Activated T-helper 1 cell treated with anti-CD3 and anti-CD28 coated beads, Interleukin-2, amount 50 U/mL, for 16 hours (primary cell): ENCODE data around the gene ELMO1.

Experiments used
- DNase-seq, 2 donors: peaks; one replicate each; pipeline ENCODE4 v3.0.0-alpha.2; 2020; ENCODE audit warnings: low read depth in 1 of 2, low spot score in 1 of 2

ELMO1 gene

GRCh38 chr7:37475646-37476045 is 27.0 kb upstream of the ELMO1 start:
- DNase-seq = no peak

- no peak for DNase-seq
Measured at GRCh38 chr7:37471619-37472018, 23.0 kb upstream of the ELMO1 start.

DNA sequence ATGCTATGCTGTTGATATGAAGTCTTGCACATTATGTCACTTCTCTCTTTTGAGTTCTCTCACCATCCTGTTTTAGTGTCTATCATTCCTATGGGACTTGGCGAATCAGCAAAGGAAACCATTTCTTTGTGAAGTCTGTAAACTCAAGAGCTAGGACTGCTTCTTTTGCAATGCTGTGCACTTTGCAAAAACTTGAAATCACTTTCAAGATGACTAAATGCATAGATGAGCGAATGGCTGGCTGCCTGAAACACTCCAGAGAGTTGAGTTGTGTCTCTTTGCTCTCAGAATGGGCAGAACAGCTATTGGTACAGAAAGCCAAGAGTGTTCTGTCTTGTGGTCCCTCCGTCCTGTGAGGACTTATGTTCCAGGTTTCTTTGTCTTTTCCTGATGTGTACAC is 18.3 kb upstream of the ELMO1 start:
- no peak for DNase-seq

DNA sequence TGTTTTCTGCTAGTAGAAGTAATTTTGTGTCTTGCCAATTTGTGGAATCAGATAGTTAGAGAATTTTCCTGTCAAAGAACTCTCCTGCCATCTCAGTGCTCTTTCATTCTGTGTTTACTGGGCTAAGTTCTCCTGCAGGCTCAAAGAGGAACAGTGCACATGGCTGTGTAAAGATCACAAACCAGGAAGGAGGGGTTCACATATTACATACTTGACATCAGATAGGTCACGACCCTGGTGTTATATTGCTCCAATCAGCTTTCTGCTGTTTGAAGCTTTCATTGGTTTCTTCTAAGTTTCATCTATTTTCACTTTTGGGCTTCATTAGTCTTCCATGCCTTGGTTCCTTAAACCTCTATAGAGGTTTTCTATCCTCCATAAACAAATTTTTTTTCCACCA is 13.5 kb upstream of the ELMO1 start:
- no peak for DNase-seq

DNA sequence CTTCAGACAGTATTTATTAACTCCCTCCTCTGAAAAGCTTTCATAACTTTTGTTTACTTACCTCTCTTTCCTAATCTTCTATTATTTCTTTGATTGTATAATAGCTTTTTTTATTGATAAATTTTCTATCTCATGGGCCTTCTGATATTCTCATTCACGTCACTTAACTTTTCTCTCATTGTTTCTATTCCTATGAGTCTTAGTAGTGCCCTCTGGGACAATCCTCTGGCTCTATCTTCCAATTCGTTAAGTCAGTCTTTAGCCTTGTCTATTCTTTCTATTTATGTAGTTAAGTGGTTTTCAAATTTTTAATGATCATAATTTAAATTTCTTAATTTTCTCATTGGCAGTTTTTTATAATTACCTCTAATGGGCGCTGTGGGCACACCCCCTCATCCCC is 6.4 kb upstream of the ELMO1 start:
- no peak for DNase-seq

DNA sequence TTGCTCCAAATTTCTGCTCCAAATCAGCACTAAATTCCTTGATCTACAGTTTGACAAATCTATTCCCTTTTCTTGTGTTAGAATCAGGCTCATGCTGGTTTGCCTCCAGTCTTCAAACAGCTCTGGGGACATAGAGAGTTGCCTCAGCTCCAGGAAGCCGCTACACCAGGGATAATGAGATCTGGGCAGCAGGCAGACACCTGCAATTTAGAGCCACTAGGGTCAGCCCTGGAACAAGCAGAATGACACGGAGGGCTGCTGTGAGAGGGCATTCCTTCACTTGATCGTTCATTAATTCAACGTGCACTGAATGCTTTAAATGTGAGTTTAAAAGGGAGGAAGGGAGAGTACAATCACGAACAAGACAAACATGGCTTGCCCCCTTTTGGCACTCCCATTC is 3.7 kb upstream of the ELMO1 start:
- DNase-seq = no peak

- no peak for DNase-seq
Measured at GRCh38 chr7:37450035-37450434, 1.4 kb upstream of the ELMO1 start.

GRCh38 chr7:37449621-37450020 is 957 bp upstream of the ELMO1 start:
- no peak for DNase-seq

- peak; percentile 5 to 17 for DNase-seq
Measured at GRCh38 chr7:37448011-37448635, 541 bp downstream of the ELMO1 start.

DNA sequence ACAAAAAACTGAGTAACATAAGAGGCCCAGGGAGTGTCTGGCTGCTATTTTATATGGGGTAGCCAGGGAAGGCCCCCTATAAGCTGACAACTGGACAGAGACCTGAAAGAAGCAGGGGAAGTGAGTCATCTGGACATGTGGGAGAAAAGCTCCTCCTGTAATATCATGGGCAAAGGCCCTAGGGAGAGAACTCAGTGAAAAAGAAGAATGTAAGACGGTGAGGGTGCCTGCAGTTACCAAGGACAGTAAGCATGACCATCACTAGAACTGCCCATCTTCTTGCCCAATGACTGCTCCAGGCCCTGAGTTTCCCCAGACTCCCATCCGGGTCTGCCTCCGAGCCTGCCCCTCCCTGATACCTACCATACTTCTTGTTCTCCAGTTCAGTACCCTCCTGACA is 2.3 kb downstream of the ELMO1 start:
- no peak for DNase-seq

DNA sequence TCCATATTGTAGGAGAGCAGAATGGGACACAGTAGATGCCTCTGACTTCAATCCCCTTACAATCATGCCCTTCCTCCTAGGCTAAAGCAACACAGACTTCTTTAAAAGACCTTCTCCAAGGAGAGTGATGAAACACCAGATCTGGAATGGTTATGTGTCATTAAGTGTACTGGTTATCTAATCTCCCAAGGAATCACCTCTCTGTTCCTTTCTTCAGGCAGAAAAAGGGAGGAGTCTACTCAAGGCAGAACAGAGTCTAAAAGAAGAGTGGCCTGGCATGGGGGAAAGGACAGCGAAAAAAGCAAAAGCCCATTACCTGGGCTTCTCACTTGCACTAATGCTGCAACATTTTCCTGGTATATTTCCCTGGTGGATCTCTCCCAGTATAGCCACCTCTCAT is 2.9 kb downstream of the ELMO1 start:
- DNase-seq = no peak

GRCh38 chr7:37445064-37445723 is 3.5 kb downstream of the ELMO1 start:
- DNase-seq = no peak

- DNase-seq = no peak
Measured at GRCh38 chr7:37443627-37444026, 5.0 kb downstream of the ELMO1 start.

- no peak for DNase-seq
Measured at GRCh38 chr7:37442268-37442667, 6.4 kb downstream of the ELMO1 start.

GRCh38 chr7:37441816-37442215 is 6.8 kb downstream of the ELMO1 start:
- no peak for DNase-seq

- DNase-seq = no peak
Measured at GRCh38 chr7:37441386-37441760, 7.3 kb downstream of the ELMO1 start.

GRCh38 chr7:37440738-37441385 is 7.8 kb downstream of the ELMO1 start:
- no peak for DNase-seq

DNA sequence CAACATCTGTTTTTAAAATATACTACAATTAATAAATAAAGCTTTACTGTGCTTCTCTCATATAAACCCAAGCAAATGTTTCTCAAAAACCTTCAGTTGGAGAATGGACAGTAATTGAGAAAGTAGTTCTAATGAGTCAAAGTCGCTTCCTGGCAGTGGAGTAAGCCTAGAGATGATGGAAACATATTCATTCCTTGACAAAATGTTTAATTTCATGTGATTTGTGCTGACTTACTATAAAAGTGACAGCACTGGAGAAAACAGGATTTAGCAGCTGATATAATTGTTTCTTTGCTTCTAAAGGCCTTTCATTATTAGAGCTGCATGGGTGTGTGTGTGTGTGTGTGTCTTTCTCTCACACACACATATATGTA is 9.0 kb downstream of the ELMO1 start:
- DNase-seq = no peak

DNA sequence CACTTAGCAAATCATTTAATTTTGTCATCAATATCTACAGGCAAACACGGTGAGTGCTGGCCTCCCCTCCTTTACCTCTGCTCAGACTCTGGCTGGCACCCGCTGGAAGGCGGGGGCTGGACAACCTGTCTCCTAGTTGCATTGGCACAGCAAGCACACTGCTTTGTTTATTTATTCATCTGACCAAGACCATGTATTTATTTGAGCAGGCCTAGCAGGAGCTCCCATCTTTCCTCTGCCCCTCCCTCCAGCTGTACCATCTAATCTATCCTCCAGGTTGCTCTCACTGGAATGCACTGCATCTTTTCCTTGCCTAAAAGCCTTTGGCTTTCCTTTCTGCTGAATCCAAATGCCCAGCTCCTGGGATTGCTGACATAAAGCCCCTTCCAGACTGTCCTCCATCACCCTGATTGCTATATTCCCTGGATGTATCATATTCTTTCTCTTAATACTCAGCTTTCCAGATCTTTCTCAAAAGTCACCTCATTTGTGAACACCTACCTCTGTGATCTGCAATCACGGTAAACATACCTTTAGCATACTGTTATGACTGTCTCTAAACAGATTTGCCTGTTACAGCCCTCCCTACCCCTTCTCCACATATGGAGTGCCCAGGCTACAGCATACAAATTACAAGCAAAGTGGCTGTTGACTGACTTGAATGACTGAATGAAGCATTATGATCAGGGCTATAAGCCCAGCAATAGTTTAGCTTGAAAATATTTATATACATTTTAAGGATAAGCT is 9.6 kb downstream of the ELMO1 start:
- no peak for DNase-seq

GRCh38 chr7:37435156-37435855 is 13.4 kb downstream of the ELMO1 start:
- DNase-seq = no peak

- no peak for DNase-seq
Measured at GRCh38 chr7:37434529-37434928, 14.1 kb downstream of the ELMO1 start.

DNA sequence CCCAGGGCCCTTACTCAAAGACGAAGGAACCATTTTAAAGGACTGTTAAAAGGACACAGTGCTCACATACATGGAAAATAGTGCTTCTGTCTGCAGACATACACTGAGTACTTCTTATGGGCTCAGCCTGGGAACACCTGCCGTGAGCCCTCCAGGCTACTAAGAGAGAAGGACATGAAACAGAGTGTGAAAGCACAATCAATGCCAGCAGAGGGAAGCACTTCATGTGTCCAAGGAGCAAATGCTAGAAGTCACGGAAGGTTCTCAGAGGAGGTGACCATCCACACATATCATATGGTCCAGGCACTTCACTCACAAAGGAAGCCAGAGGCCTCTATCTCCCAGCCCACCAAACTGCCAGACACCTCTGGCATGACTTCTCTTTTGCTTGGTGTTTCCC is 15.5 kb downstream of the ELMO1 start:
- DNase-seq = no peak
